Measurements from ENCODE around the gene ZNF177.
"Not testable (repeated sequence)": the region's sequence is repeated elsewhere in the genome, so short reads cannot be mapped to it uniquely, and the experiment has no call there.

ZNF177 gene

DNA sequence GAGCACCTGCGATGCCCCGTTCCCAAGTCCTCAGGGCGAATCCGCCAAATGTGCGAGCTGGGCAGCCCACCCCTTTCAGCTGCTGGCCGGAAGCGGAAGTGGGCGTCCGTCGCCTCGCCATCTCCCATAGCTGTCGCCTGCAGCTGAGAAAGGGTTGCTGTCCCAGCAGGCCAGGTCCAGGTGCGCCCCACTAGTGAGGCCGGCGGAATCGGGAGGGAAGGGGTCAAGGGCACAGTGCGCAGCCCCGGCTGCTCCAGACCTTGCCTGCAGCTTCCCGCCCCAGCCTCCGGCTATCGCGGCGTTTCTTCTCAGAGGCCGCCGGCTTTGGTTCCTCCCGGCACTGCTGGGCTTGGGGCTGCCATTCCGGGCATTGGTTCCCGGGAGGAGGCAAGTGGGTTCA, at the start of gene ZNF177:
Gene ZNF177 (plus strand): TSS at position 109 of the 400 bp plus-strand sequence. CDS start 15,299 bp downstream, outside the sequence.
- DNase-seq (ENCODE audit: low read depth in 2 of 2) = no peak

DNA sequence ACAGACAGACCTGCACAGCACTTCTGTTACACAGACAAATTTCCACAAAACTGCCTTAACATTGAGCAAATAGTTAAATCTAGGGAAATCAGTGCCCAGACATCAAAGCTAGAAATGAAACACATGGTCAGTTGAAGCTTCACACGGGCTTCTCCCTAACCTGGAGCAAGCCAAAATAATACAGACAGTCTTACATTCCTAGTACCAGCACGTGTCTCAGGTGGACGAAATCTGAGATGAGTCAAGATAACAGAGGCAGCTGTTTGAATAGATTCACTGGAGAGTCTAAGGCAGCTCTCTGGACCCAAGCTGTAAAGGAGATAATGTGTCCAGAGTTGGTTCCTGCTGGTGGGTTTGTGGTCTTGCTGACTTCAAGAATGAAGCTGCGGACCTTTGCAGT, 49.1 kb upstream of the ZNF177 start:
- no peak for DNase-seq (ENCODE audit: low read depth in 2 of 2)

DNA sequence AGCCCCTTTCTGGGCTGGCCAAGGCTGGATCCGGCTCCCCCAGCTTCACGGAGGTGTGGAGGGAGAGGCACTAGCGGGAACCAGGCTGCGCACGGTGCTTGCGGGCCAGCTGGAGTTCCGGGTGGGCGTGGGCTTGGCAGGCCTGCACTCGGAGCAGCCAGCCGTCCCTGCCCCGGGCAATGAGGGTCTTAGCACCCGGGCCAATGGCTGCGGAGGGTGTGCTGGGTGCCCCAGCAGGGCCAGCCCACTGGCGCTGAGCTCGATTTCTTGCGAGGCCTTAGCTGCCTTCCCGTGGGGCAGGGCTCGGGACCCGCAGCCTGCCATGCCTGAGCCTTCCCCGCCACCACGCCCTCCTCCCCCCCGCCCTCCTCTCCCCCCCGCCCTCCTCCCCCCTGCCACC, 41.5 kb upstream of the ZNF177 start:
- DNase-seq (ENCODE audit: low read depth in 2 of 2) = no peak

GRCh38 chr19:9321756-9322155, 41.1 kb upstream of the ZNF177 start:
- DNase-seq (ENCODE audit: low read depth in 2 of 2) = not testable (repeated sequence)

- not testable (repeated sequence) for DNase-seq (ENCODE audit: low read depth in 2 of 2)
These were observed 40.6 kb upstream of the ZNF177 start for GRCh38 chr19:9322201-9322600.

DNA sequence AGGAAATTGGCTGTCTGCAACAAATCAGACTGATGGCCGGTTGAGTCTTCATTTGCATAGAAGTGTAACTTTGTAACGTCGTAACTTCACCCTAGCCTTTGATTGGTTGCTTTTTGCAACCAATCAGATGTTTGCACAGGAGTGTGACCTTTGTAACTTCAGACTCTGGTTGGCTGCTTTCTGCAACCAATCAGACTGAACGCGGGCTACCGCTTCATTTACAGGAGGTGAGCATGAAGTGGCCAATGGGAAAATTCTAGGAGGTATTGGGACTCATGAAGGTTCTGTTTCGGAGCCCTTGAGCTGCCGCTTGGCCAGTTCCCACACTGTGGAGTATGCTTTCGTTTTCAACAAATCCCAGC, 39.3 kb upstream of the ZNF177 start:
- DNase-seq (ENCODE audit: low read depth in 2 of 2) = peak; percentile 16 to 21

DNA sequence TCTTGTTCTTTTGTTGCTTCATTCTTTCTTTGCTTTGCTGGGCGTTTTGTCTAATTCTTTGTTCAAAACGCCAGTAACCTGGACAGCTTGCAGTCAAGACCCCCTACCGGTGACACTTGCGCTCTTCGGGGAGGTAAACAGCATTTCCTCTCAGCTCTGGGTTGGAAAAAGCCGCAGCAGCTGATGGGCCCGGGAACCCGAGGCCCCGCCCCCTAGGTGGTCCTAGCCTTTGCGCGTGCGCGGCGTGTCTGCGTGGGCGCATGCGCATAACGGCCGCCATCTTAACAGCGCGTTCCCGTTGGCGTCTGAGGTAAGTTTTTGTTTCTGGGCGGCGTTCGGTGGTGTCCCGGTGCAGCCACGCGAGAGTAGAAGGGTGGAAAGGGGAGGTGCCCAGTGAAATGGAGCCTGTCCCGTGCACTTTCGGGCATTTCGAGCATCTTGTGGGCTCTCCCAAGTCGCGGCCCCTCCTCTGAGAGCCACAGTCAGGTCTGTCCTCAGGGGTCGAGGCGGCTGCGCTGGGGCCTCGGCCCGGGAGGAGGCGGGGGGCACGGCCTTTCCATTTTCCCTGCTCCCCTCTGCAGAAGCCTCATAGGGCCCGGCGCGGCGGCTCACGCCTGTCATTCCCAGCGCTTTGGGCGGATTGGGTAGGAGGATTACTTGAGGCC, 38.8 kb upstream of the ZNF177 start, which contains the start of gene ZNF559:
Gene ZNF559 (plus strand): TSS at position 261 of the 665 bp plus-strand sequence. CDS start 14,371 bp downstream, outside the sequence.
- DNase-seq (ENCODE audit: low read depth in 2 of 2) = peak; percentile 92 to 93

DNA sequence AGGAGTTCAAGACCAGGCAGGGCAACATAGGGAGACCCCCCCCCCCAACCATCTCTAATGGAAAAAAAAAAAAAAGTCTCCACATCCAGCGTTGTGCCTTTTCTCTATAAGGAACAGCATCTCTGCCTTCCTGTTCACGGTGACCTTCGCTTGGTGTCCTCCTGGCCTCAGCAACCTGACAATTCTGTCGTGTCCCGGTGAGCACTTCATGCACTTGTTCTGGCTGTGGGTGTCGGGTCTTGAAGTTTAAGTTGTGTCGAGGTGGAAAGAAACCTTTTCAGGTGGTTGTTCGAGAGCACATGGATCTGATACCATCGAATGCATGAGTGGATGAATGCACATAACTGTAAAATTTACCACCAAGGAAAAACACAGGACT, 38.2 kb upstream of the ZNF177 start:
- no peak for DNase-seq (ENCODE audit: low read depth in 2 of 2)

GRCh38 chr19:9329999-9330398, 32.8 kb upstream of the ZNF177 start:
- no peak for DNase-seq (ENCODE audit: low read depth in 2 of 2)

DNA sequence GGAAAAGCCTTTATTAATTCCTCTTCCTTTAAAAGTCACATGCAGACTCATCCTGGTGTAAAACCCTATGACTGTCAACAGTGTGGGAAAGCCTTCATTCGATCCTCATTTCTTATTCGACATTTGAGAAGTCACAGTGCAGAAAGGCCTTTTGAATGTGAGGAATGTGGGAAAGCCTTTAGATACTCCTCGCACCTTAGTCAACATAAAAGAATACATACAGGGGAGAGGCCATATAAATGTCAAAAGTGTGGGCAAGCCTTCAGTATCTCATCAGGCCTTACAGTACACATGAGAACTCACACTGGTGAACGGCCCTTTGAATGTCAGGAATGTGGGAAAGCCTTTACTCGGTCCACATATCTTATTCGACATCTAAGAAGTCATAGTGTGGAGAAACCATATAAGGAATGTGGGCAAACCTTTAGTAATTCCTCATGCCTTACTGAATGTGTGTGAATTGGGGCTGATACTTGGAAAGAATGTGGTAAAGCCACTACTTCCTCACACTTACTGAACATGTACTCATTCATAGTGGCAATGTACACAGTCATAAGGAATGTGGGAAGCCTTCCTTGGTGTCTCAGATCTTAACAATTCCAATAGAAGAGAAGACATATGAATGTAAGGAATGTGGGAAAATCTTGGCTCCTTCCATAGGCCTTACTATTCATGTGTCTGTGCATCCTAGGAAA, 20.1 kb upstream of the ZNF177 start:
- DNase-seq (ENCODE audit: low read depth in 2 of 2) = no peak

- DNase-seq (ENCODE audit: low read depth in 2 of 2) = no peak
These were observed 17.8 kb upstream of the ZNF177 start for GRCh38 chr19:9345005-9345404.

- no peak for DNase-seq (ENCODE audit: low read depth in 2 of 2)
These were observed 14.6 kb upstream of the ZNF177 start for GRCh38 chr19:9348253-9348652.

DNA sequence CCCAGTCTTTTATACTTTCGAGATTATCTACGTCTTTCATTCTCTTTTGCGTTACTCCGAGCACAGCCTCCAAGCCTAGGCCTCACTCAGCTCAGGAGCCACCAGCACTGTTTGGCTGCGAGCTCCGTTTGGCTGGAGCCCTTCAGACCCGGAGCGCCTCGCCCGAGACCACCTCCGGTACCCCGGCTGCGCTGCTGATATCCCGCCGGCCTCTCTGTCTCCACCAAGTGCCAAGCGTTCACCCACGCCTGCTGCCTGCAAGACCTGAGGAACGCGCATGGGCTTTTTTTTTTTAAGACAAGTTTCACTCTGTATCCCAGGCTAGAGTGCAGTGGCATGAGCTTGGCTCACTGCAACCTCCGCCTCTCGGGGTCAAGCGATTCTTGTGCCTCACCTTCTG, 14.1 kb upstream of the ZNF177 start:
- DNase-seq (ENCODE audit: low read depth in 2 of 2) = no peak

- DNase-seq (ENCODE audit: low read depth in 2 of 2) = no peak
These were observed 10.3 kb upstream of the ZNF177 start for GRCh38 chr19:9352505-9352904.

- no peak for DNase-seq (ENCODE audit: low read depth in 2 of 2)
These were observed 9.8 kb upstream of the ZNF177 start for GRCh38 chr19:9353011-9353410.

DNA sequence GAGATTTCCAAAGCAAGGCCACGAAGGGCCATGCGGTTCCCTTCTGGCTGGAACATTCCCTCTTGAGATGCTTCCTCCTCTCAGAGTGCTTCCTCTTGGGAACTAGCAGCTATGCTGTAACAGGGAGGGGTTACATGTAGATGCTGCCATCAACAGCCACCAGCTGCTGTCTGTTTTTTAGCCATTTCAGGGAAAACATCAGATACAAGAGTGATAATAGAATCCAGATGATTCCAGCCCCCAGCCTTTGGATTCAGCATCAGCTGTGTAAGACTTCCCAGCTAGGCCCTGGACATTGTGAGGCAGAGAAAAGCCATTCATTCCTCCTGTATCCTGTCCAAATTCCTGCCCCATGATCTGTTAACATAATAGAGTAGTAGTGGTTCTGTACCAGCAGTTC, 8.2 kb upstream of the ZNF177 start:
- no peak for DNase-seq (ENCODE audit: low read depth in 2 of 2)

GRCh38 chr19:9370738-9371619, 8.2 kb downstream of the ZNF177 start:
- no peak for DNase-seq (ENCODE audit: low read depth in 2 of 2)

- no peak for DNase-seq (ENCODE audit: low read depth in 2 of 2)
These were observed 18.6 kb downstream of the ZNF177 start for GRCh38 chr19:9381361-9381785.

DNA sequence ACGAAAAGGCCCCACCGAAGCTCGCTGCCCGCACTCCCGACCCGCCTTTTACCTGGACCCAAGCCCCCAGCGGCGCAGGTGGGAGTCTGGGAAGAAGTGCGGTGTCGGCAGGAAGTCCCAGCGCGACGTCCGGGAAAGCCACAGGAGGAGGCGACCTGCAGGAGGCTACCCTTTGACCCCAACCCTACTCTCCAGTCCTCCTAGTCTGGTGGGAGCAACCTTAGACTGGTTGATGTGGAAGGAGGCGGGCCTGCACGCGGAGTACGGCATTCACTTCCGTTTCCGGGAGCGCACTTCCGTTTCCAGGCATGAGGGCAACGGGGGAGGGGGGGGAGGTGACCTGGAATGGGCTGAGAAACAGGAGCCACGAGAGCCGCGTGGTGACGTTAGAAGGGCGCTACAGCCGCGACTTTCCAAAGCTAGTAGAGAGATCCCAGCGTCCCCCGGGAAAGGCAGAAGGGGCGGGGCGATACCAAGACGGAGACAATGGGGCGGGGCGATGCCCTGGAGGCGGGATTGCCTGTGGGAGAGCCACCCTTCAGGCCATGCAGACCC, 44.1 kb downstream of the ZNF177 start:
- peak; percentile 21 for DNase-seq (ENCODE audit: low read depth in 2 of 2)

GRCh38 chr19:9407827-9408226, 45.0 kb downstream of the ZNF177 start:
- DNase-seq (ENCODE audit: low read depth in 2 of 2) = no peak

- no peak for DNase-seq (ENCODE audit: low read depth in 2 of 2)
These were observed 50.6 kb downstream of the ZNF177 start for GRCh38 chr19:9413240-9413954.
